Large intestine (tissue), 3 donors: Measurements from ENCODE around the gene GLB1L3. TPM values are rescaled to one million over a fixed set of nuclear protein-coding genes. Genes with fewer than 3 reads are reported as not detected.

ENCODE experiments used
- DNase-seq, 2 donors: peaks; one replicate each; pipeline versions ENCODE4 v3.0.0 to v3.0.0-alpha.2; 2013
- H3K27ac ChIP-seq: one replicate; pipeline ENCODE4 v1.5.1; 2013; ENCODE audit warnings: low read length
- H3K27me3 ChIP-seq: 2 replicates; pipeline ENCODE4 v1.6.1; 2013; ENCODE audit warnings: low read length; ENCODE audit not compliant: control insufficient read depth, insufficient read depth
- H3K36me3 ChIP-seq: 2 replicates; pipeline ENCODE4 v1.6.1; 2013; ENCODE audit warnings: low read length; ENCODE audit not compliant: control insufficient read depth, insufficient read depth
- H3K4me1 ChIP-seq: one replicate; pipeline ENCODE4 v1.6.1; 2013; ENCODE audit warnings: low read length; ENCODE audit not compliant: control insufficient read depth, insufficient read depth
- H3K4me3 ChIP-seq: one replicate; pipeline ENCODE4 v1.5.1; 2013; ENCODE audit warnings: low read length
- H3K9me3 ChIP-seq: one replicate; pipeline ENCODE4 v1.6.1; 2013; ENCODE audit warnings: mild to moderate bottlenecking, low read depth, low read length, moderate library complexity; ENCODE audit not compliant: control insufficient read depth
- WGBS: methylation state at CpG from one replicate; pipeline ENCODE4 v1.1.5; 2013; ENCODE audit warnings: low lambda C conversion rate; ENCODE audit not compliant: insufficient coverage; 5-methylcytosine and 5-hydroxymethylcytosine counted together
- polyA plus RNA-seq: library from polyadenylated mRNA; unstranded; fragments of 120-200 nt; gene quantifications from one replicate; pipeline ENCODE4 v1.2.1, GENCODE V29; 2013

Gene GLB1L3
- polyA plus RNA-seq, 1 donor, result 0.04 TPM

GRCh38 chr11:134288486-134288885 lies 12.3 kb downstream of the GLB1L3 start:
- H3K27ac ChIP-seq, result no peak overlapping the region
- no peak for DNase-seq
- H3K4me3 ChIP-seq, result no peak overlapping the region
- WGBS, result no CpG with 5 or more reads among the region's 13 CpGs
- H3K27me3 ChIP-seq, result peaks cover 9% of the 10 kb centered on the region
- H3K4me1 ChIP-seq, result no peaks in the 10 kb centered on the region
- no peaks in the 10 kb centered on the region for H3K36me3 ChIP-seq
- H3K9me3 ChIP-seq, result no peaks in the 10 kb centered on the region

GRCh38 chr11:134289167-134289566 lies 13.0 kb downstream of the GLB1L3 start:
- H3K9me3 ChIP-seq, result no peaks in the 10 kb centered on the region
- no peak for DNase-seq
- peaks cover 12% of the 10 kb centered on the region for H3K27me3 ChIP-seq
- no peak overlapping the region for H3K27ac ChIP-seq
- no peaks in the 10 kb centered on the region for H3K36me3 ChIP-seq
- no CpG with 5 or more reads among the region's 4 CpGs for WGBS
- no peak overlapping the region for H3K4me3 ChIP-seq
- H3K4me1 ChIP-seq, result no peaks in the 10 kb centered on the region

- no peak for DNase-seq
- no peaks in the 10 kb centered on the region for H3K36me3 ChIP-seq
- no peaks in the 10 kb centered on the region for H3K4me1 ChIP-seq
- H3K4me3 ChIP-seq, result no peak overlapping the region
- WGBS, result 40% methylated on average over 2 of the region's 12 CpGs
- peaks cover 12% of the 10 kb centered on the region for H3K27me3 ChIP-seq
- H3K9me3 ChIP-seq, result no peaks in the 10 kb centered on the region
- H3K27ac ChIP-seq, result no peak overlapping the region
Observed at GRCh38 chr11:134289789-134290188, 13.6 kb downstream of the GLB1L3 start.

- Histone ChIP-seq H3K4me1 (no peaks in the 10 kb centered on the region), H3K27ac (no peak overlapping the region), H3K36me3 (no peaks in the 10 kb centered on the region), H3K9me3 (no peaks in the 10 kb centered on the region), H3K4me3 (no peak overlapping the region), H3K27me3 (peaks cover 12% of the 10 kb centered on the region)
- DNase-seq, result no peak
- 100% methylated on average over 1 of the region's 7 CpGs for WGBS
Observed at GRCh38 chr11:134290646-134291045, 14.5 kb downstream of the GLB1L3 start.

GRCh38 chr11:134291196-134291595 lies 15.0 kb downstream of the GLB1L3 start:
- no peak for DNase-seq
- Histone ChIP-seq H3K36me3 (no peaks in the 10 kb centered on the region), H3K4me1 (no peaks in the 10 kb centered on the region), H3K9me3 (no peaks in the 10 kb centered on the region), H3K27me3 (peaks cover 12% of the 10 kb centered on the region), H3K27ac (no peak overlapping the region), H3K4me3 (no peak overlapping the region)
- WGBS, result 100% methylated on average over 2 of the region's 6 CpGs

- Histone ChIP-seq H3K4me3 (no peak overlapping the region), H3K27me3 (peaks cover 12% of the 10 kb centered on the region), H3K4me1 (no peaks in the 10 kb centered on the region), H3K27ac (no peak overlapping the region), H3K36me3 (no peaks in the 10 kb centered on the region), H3K9me3 (no peaks in the 10 kb centered on the region)
- WGBS, result no CpG with 5 or more reads among the region's 15 CpGs
- DNase-seq, result no peak
Observed at GRCh38 chr11:134292661-134293060, 16.5 kb downstream of the GLB1L3 start.

- DNase-seq, result no peak
- no peaks in the 10 kb centered on the region for H3K36me3 ChIP-seq
- H3K4me1 ChIP-seq, result no peaks in the 10 kb centered on the region
- WGBS, result 100% methylated on average over 1 of the region's 20 CpGs
- no peak overlapping the region for H3K27ac ChIP-seq
- H3K9me3 ChIP-seq, result no peaks in the 10 kb centered on the region
- H3K27me3 ChIP-seq, result peaks cover 9% of the 10 kb centered on the region
- no peak overlapping the region for H3K4me3 ChIP-seq
Observed at GRCh38 chr11:134293119-134294113, 17.2 kb downstream of the GLB1L3 start.

GRCh38 chr11:134294664-134295063 lies 18.5 kb downstream of the GLB1L3 start:
- Histone ChIP-seq H3K27ac (no peak overlapping the region), H3K4me3 (no peak overlapping the region), H3K36me3 (no peaks in the 10 kb centered on the region), H3K4me1 (no peaks in the 10 kb centered on the region), H3K9me3 (no peaks in the 10 kb centered on the region), H3K27me3 (peaks cover 8% of the 10 kb centered on the region)
- WGBS, result no CpG with 5 or more reads among the region's 9 CpGs
- no peak for DNase-seq

- no peak for DNase-seq
- Histone ChIP-seq H3K27me3 (peaks cover 9% of the 10 kb centered on the region), H3K27ac (no peak overlapping the region), H3K36me3 (no peaks in the 10 kb centered on the region), H3K9me3 (peaks cover 3% of the 10 kb centered on the region), H3K4me3 (no peak overlapping the region), H3K4me1 (no peaks in the 10 kb centered on the region)
- no CpG with 5 or more reads among the region's 12 CpGs for WGBS
Observed at GRCh38 chr11:134312223-134312622, 36.0 kb downstream of the GLB1L3 start.

- H3K9me3 ChIP-seq, result peaks cover 3% of the 10 kb centered on the region
- H3K27ac ChIP-seq, result no peak overlapping the region
- no peak overlapping the region for H3K4me3 ChIP-seq
- DNase-seq, result no peak
- WGBS, result no CpG with 5 or more reads among the region's 5 CpGs
- H3K36me3 ChIP-seq, result no peaks in the 10 kb centered on the region
- H3K4me1 ChIP-seq, result no peaks in the 10 kb centered on the region
- H3K27me3 ChIP-seq, result peaks cover 7% of the 10 kb centered on the region
Observed at GRCh38 chr11:134312807-134313206, 36.6 kb downstream of the GLB1L3 start.

- no CpG with 5 or more reads among the region's 10 CpGs for WGBS
- Histone ChIP-seq H3K4me1 (no peaks in the 10 kb centered on the region), H3K27ac (no peak overlapping the region), H3K36me3 (no peaks in the 10 kb centered on the region), H3K9me3 (no peaks in the 10 kb centered on the region), H3K27me3 (peaks cover 7% of the 10 kb centered on the region), H3K4me3 (no peak overlapping the region)
- no peak for DNase-seq
Observed at GRCh38 chr11:134313379-134313778, 37.2 kb downstream of the GLB1L3 start.
